Measurements from ENCODE around the gene SARNP.

SARNP gene

DNA sequence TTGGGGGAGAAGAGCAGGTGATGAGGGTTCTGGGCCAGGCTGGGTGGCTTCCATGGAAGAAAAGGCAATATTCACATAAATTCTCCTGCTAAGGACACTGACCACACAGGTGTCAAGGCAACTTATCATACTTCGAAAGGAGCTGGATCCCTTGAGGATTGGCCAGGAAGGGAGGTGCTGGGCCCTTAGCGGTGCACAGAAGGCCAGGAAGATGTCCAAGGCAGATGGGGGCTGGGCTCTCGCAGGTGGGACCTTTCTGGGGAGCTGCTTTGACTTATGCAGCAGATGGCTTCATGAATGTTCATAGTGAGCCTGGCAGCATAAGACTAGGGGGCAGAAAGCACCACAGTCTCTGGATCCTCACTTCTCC, 92.6 kb downstream of the SARNP start:
- no peak for DNase-seq (ENCODE audit: low read depth in 2 of 2)

DNA sequence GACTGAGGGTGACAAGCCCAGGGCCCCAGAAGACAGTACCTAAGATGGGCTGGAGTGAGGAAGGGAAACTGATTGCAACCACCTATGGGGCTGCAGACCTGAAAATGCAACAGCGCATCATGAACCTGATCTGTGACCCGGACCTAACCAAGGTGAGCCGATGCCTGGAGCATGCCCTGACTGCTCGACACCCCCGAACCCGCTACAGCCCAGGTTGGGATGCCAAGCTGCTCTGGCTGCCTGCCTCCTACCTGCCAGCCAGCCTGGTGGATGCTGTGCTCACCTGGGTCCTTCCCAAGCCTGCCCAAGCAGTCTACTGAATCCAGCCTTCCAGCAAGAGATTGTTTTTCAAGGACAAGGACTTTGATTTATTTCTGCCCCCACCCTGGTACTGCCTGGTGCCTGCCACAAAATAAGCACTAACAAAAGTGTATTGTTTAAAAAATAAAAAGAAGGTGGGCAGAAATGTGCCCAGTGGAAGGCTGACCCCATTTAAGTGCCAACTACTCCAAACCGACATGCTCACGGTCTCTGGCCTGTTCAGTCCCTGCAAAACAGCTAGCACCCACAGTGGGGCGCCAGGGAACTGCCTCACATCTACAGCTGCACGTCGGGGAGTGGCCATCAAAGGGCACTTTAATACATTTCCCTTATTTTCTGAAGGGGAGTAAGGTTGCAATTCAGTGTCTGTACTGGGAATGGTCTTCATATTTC, 93.1 kb downstream of the SARNP start:
- no peak for DNase-seq (ENCODE audit: low read depth in 2 of 2)

DNA sequence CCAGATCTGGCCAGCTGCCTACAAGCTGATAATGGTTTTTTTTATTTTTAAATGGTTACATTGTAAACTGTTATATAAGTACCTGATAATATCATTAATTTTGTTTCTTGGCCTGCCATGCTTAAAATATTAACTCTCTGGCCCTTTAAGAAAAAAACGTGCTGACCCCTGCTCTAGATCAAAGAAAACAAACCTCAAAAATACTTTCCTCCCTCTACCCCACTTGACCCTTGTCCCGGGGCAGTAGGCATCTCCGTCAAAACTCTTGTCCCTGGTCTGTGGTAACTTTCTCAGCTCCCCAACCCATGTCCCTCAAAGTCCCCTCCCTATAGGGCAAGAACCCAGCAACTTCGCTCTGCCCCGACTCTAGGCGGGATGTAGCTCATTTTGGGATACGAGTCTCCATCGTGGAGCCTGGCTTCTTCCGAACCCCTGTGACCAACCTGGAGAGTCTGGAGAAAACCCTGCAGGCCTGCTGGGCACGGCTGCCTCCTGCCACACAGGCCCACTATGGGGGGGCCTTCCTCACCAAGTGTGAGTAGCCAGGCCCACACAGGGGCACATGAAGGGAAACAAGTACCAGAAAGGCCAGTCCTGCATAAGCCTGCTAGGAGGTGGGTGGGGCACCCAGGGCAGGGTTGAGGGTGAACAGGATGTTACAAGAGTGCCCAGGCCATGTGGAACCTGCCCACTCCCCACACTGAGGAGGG, 93.9 kb downstream of the SARNP start:
- no peak for DNase-seq (ENCODE audit: low read depth in 2 of 2)

DNA sequence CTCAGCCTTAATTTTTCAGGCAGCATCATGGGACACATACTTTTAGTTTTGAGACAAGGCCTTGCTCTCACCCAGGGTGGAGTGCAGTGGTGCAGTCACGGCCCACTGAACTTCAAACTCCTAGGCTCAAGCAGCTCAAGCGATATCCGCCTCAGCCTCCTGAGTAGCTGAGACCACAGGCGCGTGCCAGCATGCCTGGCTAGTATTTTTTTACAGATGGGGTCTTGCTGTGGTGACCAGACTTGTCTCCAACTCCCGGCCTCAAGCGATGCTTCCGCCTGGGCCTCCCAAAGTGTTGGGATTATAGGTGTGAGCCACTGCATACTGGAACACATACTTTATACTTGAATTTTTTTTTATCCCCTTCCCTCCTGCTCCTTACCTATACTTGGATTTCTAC, 94.6 kb downstream of the SARNP start:
- DNase-seq (ENCODE audit: low read depth in 2 of 2): no peak

DNA sequence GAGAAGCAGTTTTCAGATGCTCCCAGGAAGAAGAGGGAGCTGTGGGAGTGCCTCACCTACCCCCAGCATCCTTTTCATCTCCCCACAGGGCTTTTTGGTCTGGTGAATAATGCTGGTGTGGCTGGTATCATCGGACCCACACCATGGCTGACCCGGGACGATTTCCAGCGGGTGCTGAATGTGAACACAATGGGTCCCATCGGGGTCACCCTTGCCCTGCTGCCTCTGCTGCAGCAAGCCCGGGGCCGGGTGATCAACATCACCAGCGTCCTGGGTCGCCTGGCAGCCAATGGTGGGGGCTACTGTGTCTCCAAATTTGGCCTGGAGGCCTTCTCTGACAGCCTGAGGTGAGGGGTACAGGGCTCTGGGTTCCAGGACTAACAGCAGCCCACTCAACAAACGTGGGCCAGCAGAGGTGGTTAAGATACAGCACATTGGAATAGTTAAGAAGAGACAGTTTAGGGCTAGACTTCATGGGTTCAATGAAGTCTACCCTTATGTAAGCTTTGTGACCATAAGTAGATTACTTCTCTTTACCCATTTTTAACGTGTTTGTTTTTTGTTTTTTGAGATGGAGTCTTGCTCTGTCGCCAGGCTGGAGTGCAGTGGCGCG, 95.8 kb downstream of the SARNP start:
- no peak for DNase-seq (ENCODE audit: low read depth in 2 of 2)

DNA sequence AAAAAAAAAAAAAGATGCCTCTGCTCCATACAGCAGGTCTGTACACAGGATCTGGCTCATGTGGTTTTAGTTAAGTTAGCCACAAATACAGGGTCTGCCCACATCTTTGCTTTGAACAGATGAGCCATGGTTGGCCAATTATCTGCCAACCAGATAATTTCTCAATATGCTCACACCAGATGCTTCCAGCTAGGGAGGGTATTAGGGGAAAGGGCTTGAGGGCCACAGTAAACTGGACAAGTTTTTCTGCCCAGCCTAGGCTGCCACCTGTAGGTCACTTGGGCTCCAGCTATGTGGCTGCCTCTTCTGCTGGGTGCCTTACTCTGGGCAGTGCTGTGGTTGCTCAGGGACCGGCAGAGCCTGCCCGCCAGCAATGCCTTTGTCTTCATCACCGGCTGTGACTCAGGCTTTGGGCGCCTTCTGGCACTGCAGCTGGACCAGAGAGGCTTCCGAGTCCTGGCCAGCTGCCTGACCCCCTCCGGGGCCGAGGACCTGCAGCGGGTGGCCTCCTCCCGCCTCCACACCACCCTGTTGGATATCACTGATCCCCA, 96.6 kb downstream of the SARNP start:
- no peak for DNase-seq (ENCODE audit: low read depth in 2 of 2)

DNA sequence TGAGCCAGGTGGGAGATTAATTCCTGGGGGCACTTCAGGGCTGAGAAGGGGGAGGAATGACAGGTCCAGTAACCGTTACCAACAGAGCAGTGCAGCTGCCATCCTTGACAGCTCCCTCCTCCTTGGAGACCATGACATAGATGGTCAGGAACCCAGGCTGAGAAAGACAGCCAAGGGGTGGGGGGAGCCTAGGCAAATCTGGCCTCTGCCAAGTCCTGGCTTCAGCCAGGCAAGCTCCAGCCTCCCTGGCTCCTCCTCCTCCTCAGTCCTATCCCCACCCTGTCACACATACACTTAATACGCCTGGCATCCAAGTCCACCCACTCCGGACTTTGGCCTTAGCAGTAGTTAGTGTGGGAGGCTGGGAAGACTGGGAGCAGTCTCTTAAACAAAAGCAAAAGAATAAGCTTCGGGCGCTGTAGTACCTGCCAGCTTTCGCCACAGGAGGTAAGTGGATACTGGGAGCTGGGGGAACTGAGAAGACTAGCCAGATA, 97.4 kb downstream of the SARNP start, which contains the start of gene RDH5:
Gene RDH5, plus strand, starts transcription at position 323 of the 494 bp plus-strand sequence. CDS start 792 bp downstream, outside the sequence.
- DNase-seq (ENCODE audit: low read depth in 2 of 2): no peak

DNA sequence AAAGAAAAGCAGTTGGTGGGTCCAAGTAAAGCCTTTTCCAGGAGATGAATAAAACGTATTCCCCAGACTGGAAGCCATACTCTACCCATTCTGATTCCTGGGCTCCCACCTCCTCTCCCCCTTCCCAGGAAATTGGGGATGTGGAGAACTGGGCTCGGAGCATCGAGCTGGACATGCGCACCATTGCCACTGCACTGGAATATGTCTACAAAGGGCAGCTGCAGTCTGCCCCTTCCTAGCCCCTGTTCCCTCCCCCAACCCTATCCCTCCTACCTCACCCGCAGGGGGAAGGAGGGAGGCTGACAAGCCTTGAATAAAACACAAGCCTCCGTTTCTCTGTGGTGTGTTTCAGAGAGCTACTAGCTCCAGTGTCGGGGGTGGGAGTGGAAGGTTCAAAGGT, 98.2 kb downstream of the SARNP start:
- no peak for DNase-seq (ENCODE audit: low read depth in 2 of 2)

DNA sequence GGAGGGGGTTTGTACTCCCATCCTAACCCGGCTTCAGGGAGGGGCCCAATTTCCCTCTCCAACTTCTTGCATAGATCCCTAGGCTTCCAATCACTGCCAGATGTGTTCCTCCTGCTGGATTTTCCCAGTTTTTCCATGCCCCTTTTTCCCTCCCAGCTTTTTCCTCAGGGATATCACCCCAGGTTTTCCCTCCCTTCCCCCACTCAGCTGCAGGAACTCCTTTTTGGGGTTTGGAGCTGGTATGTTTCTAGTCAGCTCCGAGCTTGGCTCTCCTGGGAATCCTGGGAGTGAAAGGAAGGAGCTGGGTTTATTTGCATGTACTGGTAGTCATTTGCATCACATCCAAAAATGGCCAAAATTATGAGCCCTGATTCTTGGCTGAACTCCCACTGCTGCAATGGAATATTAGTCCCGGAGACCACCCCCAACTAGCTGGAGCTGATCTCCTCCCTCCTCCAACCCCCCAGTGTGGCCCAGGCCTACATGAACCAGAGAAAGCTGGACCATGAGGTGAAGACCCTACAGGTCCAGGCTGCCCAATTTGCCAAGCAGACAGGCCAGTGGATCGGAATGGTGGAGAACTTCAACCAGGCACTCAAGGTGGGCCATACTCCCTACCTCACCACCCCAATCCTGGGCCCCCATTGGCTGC, 98.8 kb downstream of the SARNP start:
- no peak for DNase-seq (ENCODE audit: low read depth in 2 of 2)

DNA sequence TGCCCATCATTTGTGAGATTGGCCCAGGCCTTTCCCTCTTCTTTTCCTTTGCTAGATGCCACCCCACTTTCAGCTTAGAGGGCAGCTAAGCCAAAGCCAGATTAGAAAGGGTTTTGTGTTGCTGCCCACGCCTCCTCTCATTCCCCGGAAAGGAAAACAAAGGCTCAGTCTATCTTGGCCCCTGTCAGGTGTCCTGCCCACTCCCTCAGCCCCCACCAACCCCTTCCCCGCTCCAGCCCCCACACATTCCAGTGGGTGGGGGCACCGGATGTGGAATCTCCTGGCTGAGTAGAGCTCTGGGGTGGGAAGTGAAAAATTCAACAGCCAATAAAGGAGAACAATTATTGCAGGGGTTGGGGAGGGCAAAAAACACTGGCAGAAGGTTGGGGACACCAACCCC, 99.5 kb downstream of the SARNP start:
- DNase-seq (ENCODE audit: low read depth in 2 of 2): no peak

DNA sequence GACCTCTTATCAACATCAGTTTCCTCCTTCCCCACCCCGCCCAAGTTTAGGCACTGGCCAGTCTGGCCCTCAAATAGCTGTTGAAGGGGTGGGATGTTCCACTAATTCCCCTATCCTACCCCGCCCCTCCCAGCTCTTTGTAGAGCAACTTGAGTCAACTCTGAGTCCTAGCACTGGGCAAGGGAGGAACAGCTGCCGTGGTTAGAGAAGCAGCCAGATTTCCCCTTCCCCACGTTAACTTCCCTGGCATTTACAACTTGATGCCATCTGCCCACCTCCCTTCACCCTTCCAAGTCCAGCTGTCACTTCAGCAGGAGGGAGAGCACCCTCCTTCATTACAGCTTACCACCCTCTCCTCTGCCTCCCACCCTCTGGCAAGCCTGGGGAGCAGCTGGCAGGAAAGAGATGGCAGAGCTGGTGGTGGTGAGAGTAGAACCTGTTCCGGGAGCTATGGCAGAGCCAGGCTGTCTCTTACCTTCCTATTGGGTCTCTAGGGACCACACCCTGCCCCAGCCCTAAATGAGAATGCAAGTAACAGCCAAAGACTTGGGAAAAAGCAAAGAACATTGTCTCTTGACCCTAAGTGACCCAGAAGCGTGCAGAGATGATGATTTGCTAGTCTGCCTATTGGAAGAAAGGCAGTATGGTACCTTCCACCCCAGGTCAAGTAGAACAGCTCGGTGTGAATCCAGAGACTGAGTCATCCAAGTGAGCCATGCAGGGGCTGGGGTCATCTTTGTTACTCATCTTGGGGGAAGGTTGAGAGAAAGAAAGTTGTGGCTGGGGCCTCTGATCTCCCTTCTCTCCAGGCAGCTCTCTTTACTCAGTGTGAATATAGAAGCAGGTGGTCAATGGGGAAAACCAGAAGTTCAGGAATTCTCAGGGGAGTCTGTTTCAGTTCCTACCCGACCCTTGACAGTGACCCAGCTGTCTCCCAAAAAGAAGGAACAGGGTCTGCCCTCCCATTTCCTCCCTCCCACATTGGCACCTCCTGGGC, 100.2 kb downstream of the SARNP start:
- DNase-seq (ENCODE audit: low read depth in 2 of 2): no peak

DNA sequence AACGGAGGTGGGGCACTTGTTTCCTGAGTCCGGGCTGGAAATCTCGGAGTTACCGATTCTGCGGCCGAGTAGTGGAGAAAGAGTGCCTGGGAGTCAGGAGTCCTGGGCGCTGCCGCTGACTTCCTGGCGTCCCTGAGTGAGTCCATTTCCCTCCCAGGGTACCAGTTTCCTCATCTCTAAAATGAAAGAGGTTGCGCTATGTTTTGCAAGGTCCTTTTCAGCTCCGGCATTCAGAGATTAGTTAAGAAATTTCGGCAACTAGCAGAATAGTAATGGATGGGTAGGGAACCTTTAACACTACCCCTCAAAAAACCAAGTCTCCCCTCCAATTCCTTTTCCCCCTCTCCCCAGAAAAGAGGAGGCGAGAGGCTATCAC, 101.0 kb downstream of the SARNP start:
- no peak for DNase-seq (ENCODE audit: low read depth in 2 of 2)

DNA sequence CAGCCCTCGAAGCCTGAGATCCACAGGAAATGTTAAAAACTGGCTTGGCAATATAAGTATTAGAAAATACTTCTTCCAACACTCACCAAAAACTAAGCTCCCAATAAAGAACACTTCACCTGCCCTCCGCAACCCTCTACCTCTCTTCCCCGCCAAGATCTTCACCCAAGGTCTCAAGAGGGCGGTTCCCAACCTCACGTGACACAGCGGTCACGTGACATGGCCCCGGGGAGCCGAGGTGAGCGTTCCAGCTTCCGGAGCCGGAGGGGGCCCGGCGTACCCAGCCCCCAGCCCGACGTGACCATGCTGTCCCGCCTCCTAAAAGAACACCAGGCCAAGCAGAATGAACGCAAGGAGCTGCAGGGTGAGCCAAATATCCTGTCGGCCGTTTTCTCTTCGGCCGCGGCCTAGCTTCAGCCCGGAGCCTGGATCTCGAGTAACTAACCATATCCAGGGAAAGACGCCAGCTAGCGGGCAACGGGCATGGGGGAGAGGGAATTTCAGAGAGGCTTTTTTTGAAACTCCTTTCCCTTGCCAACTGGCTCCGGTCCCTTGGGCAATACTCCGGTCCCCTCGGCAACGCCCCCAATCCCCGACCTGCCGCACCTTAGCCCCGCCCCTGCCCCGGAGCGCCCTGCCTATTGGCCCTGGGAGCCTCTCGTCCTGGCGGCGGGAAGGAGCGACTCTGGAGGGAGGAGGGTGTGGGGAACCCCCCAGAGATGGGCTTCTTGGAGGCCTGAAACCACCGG, 101.5 kb downstream of the SARNP start, which contains the start of gene BLOC1S1:
Gene BLOC1S1, plus strand, starts transcription at position 214 of the 749 bp plus-strand sequence. Its CDS starts 6 bp downstream, at position 220.
- DNase-seq (ENCODE audit: low read depth in 2 of 2): peak; percentile 76 to 82

DNA sequence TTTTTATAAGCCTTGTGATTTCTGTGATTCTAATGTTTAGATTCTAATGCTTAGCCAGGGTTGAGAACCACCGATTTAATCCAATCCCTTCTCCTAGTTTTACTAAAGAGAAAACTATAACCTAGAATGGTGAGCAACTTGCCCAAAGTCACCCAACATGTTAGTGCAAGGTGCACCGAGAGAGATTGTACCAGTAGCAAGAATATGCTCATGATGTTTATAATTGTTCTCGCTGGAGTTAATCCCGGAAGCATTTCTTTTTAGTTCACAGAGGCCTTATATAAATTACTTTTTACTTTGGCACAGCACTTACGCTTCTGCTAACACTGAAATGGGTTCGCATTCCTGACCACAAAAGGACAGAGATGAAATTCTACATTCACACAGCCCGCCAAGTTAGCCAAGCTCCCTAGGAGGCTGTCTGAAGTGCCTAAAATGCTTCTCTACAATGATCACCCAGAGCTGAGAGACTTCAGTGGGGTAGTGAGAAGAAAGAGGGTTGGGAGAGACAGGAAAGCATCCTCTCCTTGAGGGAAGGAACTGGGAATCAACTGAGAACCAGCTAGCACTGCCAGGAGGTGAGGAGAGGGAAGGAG, 102.3 kb downstream of the SARNP start:
- no peak for DNase-seq (ENCODE audit: low read depth in 2 of 2)

DNA sequence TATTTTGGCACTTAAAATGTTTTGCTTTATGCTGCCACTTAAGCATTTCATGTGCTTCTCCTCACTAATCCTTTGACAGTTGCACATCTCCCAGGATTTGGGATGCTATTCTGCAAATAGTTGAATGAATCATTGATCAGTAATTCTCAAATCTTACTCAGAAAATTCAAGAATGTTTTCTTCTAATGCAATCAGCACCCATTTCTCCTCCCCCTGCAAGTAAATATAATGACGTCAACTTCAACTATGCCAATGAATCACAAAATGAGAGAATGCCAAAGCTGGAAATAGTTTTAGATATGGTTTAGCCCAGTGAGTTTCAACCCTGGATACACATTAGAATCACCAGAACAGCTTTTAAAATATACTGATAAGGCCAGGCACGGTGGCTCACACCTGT, 103.8 kb downstream of the SARNP start:
- no peak for DNase-seq (ENCODE audit: low read depth in 2 of 2)

DNA sequence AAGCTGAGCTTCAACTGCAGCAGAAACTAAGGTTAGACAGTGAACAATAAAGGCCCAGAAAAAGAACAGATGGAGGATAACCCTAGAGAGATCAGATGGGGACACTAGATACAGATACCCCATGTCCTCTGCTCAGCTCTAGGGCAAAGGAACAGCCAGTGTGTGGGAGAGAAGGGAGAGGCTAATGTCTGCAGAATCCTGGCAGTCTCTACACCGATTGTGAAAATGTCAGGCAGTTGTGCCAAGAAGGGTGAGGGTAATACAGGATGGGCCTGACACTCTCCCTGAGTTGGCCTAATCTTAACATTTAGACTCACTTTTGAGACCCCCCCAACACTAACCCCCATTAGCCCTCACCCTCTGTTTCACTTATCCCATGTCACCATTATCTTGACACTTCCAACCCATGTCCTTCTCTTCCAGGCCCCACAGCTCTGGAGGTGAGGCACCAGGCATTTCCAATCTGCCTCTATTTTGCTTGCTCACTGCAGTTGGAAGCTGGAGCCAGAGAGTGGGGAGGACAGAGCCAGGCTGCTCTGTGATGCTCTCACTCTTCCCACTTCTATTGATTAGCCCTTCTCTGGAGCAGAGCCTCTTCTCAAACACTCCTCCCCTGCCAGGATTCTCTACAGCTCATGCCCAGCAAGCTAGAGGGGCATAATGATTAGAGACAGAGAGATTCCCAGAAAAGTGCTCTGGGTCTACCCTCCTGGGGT, 104.7 kb downstream of the SARNP start:
- DNase-seq (ENCODE audit: low read depth in 2 of 2): no peak

DNA sequence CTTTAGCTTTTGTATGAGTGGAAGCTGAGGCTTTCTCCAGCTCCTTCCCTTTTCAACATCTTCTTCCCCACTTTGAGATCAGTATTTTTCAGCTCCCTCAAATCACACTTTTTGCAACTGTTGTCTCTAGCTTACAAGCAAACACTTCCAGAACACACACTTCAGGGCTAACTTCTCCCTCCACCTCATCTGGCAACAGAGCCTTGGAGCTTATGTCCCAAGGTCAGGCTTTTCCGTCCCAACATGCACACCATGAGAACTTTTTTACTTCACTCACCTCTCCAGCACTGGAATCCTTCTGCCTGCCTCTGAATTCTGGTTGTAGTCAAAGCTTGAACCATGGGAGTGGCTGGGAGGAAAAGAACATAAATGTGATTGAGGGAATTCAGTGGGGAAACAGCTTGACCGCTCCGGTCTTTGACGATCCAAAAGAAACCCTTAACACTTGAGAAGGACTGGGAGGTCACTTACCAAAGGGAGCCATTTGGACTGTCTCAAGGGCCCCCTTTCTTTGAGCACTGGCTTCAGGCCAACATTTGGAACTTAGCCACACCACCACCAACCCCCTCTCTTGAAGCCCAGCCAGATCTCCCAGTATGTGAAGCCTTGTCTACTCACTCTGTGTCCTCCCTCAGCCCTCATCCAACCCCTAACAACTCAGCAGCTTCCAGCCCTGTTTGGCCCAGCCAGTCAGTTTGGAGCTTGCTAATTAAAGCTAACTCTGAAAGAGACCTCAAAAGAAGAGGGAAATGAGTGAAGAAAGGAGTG, 105.6 kb downstream of the SARNP start:
- DNase-seq (ENCODE audit: low read depth in 2 of 2): no peak

DNA sequence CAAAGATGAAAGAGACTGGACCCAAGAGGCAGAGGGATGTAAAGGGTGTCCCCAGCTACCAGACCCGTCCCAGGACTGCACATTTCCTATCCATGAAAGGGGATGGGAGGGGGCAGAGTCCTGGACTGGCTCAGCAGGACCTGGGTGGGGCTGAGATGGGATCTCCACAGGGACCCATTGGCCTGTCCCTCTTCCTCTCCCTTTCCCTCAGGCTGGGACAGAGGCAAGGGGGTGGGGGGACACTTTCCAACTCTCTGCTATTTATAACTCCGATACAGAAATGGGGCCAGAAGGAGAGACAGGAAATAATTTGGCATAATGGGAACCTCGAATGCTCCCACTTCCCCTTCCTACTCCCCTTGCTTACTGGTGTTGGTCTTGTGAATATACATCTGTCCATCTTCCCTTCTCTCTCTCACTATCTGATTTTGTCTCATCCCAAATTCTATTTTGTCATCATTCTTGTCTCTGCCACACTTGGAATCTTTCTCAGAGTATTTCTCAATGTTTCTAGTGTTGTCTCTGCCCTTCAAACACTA, 108.8 kb downstream of the SARNP start:
- no peak for DNase-seq (ENCODE audit: low read depth in 2 of 2)

Measured in stimulated activated CD8-positive, alpha-beta memory T cell treated with anti-CD3 and anti-CD28 coated beads, Interleukin-15, amount 100 ng/mL, for 4 hours (primary cell).